DOHH2 (cell line): ENCODE results near the gene KCTD16.

Source experiments
- CTCF ChIP-seq: fragments of 200-600 bp; sonication (generic); IDR thresholded peaks from one replicate; pipeline ENCODE4 v1.5.1; 2014; ENCODE audit warnings: antibody characterized with exemption, mild to moderate bottlenecking, low read depth, low read length; ENCODE audit not compliant: poor library complexity, severe bottlenecking
- EZH2phosphoT487 ChIP-seq: fragments of 200-600 bp; sonication (generic); IDR thresholded peaks from 2 replicates; pipeline ENCODE4 v1.6.1; 2017; ENCODE audit warnings: borderline replicate concordance, mild to moderate bottlenecking, antibody characterized with exemption, low read length, moderate library complexity, mixed read lengths

DNA sequence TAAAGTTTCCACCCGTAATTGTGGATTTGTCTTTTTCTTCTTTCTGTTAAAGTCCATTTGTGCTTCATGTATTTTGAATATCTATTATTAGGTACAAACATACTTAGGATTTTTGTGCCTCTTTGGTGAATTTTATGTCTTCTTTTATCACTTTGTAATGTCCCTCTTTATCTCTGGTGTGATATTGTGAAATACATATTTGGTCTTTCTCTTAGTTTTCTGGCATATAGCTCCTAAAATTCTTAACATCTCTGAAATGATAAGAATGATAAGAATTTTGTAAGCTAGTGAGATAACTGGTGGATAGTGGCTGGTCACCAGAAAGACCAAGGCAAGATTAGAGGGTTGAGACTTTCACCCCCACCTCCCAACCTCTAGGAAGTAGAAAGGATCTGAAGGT, 111.1 kb downstream of the KCTD16 start:
- TF ChIP-seq CTCF (no peak), EZH2phosphoT487 (no peak)
